ENCODE data around the gene RSF1.

DNA sequence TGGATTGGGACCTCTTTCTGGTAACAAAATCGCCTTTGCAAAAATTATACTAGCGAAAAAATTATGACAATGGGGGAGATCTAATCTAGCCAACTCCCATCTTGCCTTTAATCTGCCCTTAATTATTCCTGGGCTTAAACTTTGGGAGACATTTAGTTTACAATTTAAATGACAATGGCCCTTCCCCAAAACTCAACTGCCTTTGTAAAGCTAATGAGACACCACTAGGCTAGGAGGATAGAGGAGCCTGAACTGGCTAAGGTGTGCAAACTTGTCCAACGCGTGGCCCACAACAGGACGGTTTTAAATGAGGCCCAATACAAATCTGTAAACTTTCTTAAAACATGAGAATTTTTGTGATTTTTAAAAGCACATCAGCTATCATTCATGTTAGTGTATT is 67.3 kb downstream of the RSF1 start:
- no peak for TF ChIP-seq ZNF317 (CRISPR knock-in tag; IDR thresholded peaks at IDR 0.05; ENCODE audit: borderline replicate concordance, low read depth)
- no peak for TF ChIP-seq TCF7 (CRISPR knock-in tag; IDR thresholded peaks at IDR 0.05; ENCODE audit: low read depth)

All from WTC11 (cell line).